Amygdala (tissue), 56 donors: Measurements from ENCODE around the gene SERPINI1.

Experiments
- DNase-seq, 56 donors: peaks; one replicate each; lab custom pipeline; 2025; lab: John Stamatoyannopoulos, UW

SERPINI1 gene

GRCh38 chr3:167733961-167734497, 1.5 kb upstream of the SERPINI1 start:
- DNase-seq, result no peak

GRCh38 chr3:167734498-167735232, 856 bp upstream of the SERPINI1 start, which contains the start of gene PDCD10:
Gene PDCD10, minus strand, starts transcription at chr3:167734892. Its CDS starts 14,735 bp downstream, at chr3:167720157.
- DNase-seq, result peak; percentile 59 to 99 (median 97)

- no peak for DNase-seq
Observed at GRCh38 chr3:167736264-167736787, 805 bp downstream of the SERPINI1 start.

- DNase-seq, result no peak
Observed at GRCh38 chr3:167736997-167737396, 1.5 kb downstream of the SERPINI1 start.

- no peak for DNase-seq
Observed at GRCh38 chr3:167738037-167738436, 2.5 kb downstream of the SERPINI1 start.

GRCh38 chr3:167739190-167739810, 3.8 kb downstream of the SERPINI1 start:
- DNase-seq, result peak in 11 of 56 donors; percentile 1 to 31 (median 6)

- DNase-seq, result peak in 23 of 56 donors; percentile 1 to 69 (median 27)
Observed at GRCh38 chr3:167740961-167741587, 5.6 kb downstream of the SERPINI1 start.

GRCh38 chr3:167742338-167742737, 6.8 kb downstream of the SERPINI1 start:
- peak in 2 of 56 donors; percentile 6 to 8 for DNase-seq

GRCh38 chr3:167743799-167744198, 8.3 kb downstream of the SERPINI1 start:
- DNase-seq, result no peak

GRCh38 chr3:167749209-167749608, 13.7 kb downstream of the SERPINI1 start:
- DNase-seq, result no peak

GRCh38 chr3:167749728-167750127, 14.2 kb downstream of the SERPINI1 start:
- no peak for DNase-seq

GRCh38 chr3:167750272-167750971, 14.9 kb downstream of the SERPINI1 start:
- no peak for DNase-seq

- no peak for DNase-seq
Observed at GRCh38 chr3:167754049-167754448, 18.5 kb downstream of the SERPINI1 start.

GRCh38 chr3:167761302-167761701, 25.8 kb downstream of the SERPINI1 start:
- no peak for DNase-seq

GRCh38 chr3:167762296-167762695, 26.8 kb downstream of the SERPINI1 start:
- DNase-seq, result no peak

- no peak for DNase-seq
Observed at GRCh38 chr3:167772992-167773391, 37.5 kb downstream of the SERPINI1 start.

GRCh38 chr3:167773584-167773983, 38.1 kb downstream of the SERPINI1 start:
- no peak for DNase-seq

GRCh38 chr3:167776066-167776685, 40.7 kb downstream of the SERPINI1 start:
- peak in 1 of 56 donors; percentile 1 for DNase-seq

GRCh38 chr3:167777356-167777755, 41.8 kb downstream of the SERPINI1 start:
- DNase-seq, result no peak
